GM08714 (cell line): ENCODE measurements around the gene HLCS.

Experiments
- H3K4me3 ChIP-seq: fragments of 200-500 bp; sonication (Bioruptor generic); 2 replicates; pipeline ENCODE4 v1.5.1; 2014; ENCODE audit warnings: mild to moderate bottlenecking, low read length, inconsistent platforms
- ZNF274 ChIP-seq: IDR thresholded peaks from 2 replicates; pipeline ENCODE4 v1.6.1; 2012; ENCODE audit warnings: mild to moderate bottlenecking, low read depth, low read length

Gene HLCS

DNA sequence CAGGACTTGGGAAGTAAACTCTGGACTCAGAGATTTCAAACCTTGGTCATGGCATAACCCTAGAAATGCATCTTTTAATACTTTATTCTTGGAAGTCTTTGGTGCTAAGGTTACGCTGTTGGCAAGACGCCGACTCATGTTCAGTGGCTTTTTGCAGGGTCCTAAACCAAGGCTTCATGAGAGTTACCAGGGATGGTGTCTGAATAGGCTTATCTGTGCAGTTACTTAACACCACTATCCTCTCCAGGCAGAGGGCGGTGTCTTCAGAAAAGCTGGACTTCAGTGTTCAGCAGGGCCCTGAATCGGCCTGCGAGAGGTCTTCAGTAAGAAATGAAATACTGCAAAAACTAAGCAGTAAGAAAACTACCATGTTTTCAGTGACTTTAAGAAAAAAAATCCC is 209.3 kb downstream of the HLCS start:
- TF ChIP-seq ZNF274, result no peak
- no peak overlapping the region for H3K4me3 ChIP-seq

DNA sequence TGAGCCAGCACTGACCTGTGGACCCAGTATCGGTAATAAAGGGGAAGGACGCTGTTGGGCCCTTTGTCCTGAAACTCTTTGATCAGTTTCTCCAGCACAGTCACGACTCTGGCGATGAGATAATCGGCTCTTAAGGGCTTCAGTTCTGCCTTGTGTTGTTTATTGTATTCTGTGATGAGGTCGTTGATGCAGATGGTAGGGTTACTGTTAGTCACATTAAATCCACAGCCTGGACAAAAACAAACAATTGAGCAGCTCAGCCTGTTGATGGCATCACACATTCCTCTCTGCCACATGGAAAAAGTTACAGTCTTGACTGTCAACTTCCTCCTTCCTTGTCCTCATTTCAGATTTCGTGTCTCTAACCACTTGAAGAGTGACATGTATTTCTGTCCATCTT is 209.9 kb downstream of the HLCS start:
- no peak overlapping the region for H3K4me3 ChIP-seq
- no peak for TF ChIP-seq ZNF274

- no peak overlapping the region for H3K4me3 ChIP-seq
- TF ChIP-seq ZNF274, result no peak
These were observed 212.1 kb downstream of the HLCS start for GRCh38 chr21:36754241-36754898.

- no peak for TF ChIP-seq ZNF274
- no peak overlapping the region for H3K4me3 ChIP-seq
These were observed 212.9 kb downstream of the HLCS start for GRCh38 chr21:36753556-36753955.

DNA sequence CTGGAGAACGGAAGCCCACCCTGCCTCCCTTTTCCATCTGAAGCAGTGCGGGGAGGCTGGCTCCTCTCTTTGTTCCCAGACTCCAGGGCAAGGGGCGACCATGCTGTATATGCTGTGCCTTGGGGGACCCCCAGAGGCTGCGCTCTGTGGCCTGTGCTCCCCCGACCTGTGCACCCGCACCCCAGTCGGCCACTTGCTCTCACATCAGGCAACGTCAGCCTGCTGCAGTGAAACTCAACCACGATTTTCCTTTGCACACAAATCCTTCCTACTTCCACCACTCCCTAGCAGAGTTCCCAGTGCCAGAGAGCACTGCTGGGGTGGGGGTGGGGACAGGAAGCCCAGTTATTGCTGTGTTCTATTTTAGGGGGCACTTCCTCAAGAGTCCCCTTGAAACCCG is 215.1 kb downstream of the HLCS start:
- no peak overlapping the region for H3K4me3 ChIP-seq
- no peak for TF ChIP-seq ZNF274

DNA sequence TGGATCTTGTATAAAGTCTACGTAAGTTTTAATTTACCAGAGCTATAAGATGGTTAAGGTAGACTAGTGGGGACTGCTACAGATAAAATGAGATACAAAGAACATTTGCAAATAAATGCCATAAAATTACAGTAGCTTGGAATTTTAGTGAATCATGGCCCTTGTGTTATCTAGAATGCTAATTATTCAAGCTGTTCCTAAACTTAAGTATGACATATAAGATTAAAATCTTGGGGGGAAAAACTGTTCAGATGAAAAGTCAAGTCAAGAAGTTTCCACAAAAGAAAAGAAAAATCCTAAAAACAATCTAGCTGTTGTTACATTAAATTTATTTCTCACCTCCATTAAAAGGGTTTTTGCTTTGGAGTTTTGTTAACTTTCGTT is 215.9 kb downstream of the HLCS start:
- H3K4me3 ChIP-seq, result no peak overlapping the region
- TF ChIP-seq ZNF274, result no peak

- no peak for TF ChIP-seq ZNF274
- no peak overlapping the region for H3K4me3 ChIP-seq
These were observed 216.4 kb downstream of the HLCS start for GRCh38 chr21:36749935-36750575.

DNA sequence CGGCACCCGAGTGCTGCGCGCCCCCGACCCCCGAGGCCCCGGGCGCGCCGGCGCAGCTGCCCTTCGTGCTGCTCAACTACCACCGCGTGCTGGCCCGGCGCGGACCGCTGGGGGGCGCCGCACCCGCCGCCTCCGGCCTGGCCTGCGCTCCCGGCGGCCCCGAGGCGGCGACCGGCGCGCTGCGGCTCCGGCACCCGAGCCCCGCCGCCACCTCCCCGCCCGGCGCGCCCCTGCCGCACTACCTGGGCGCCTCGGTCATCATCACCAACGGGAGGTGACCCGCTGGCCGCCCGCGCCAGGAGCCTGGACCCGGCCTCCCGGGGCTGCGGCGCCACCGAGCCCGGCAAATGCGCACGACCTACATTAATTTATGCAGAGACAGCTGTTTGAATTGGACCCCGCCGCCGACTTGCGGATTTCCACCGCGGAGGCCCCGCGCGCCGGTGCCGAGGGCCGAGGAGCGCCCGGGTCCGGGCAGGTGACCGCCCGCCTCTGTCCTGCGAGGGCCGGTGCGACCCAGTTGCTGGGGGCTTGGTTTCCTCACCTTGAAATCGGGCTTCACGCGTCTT is 218.6 kb downstream of the HLCS start:
- H3K4me3 ChIP-seq, result no peak overlapping the region; the same call in 1 of the 2 replicates
- no peak for TF ChIP-seq ZNF274

- no peak for TF ChIP-seq ZNF274
- H3K4me3 ChIP-seq, result no peak overlapping the region; the same call in 1 of the 2 replicates
These were observed 219.2 kb downstream of the HLCS start for GRCh38 chr21:36747041-36747814.

GRCh38 chr21:36745459-36745858 is 221.0 kb downstream of the HLCS start:
- no peak for TF ChIP-seq ZNF274
- H3K4me3 ChIP-seq, result no peak overlapping the region

- H3K4me3 ChIP-seq, result no peak overlapping the region
- TF ChIP-seq ZNF274, result no peak
These were observed 221.8 kb downstream of the HLCS start for GRCh38 chr21:36744560-36745231.

DNA sequence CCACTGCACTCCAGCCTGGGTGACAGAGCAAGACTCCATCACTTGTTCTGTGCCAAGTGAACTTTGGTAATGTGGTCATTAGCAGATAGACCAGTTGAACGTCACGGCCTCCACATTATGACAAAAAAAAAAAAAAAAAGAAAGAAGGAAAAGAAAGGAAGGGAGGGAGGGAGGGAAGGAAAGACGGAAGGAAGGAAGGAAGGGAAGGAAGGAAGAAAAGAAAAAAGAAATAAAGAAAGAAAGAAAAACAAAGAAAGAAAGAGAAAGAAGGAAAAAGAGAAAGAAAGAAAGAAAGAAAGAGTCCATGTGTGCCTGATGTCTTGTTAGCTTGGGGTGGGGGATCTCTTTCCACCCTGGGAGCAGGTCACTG is 222.3 kb downstream of the HLCS start:
- no peak overlapping the region for H3K4me3 ChIP-seq
- no peak for TF ChIP-seq ZNF274

DNA sequence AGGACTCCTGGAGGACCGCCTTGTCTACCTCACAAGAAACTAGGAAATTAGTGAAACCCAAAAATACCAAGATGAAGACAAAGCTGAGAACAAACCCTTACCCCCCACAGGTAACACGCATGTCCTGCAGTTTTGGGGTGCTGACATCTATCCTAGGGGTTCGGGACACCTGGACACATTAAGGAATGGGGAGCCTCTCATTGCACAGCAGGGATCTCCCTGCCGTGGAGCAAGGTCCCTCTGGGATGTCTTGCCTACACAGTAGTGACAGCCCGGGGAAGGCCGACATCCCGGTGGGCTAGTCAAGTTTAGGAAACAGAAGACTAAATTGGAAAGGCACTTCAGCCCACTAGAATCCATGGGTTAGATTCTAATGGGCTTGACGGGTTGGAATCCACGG is 223.0 kb downstream of the HLCS start:
- TF ChIP-seq ZNF274, result no peak
- no peak overlapping the region for H3K4me3 ChIP-seq

GRCh38 chr21:36743008-36743407 is 223.5 kb downstream of the HLCS start:
- no peak for TF ChIP-seq ZNF274
- H3K4me3 ChIP-seq, result no peak overlapping the region
